ENCODE data around the gene LYAR. TPM values are rescaled to one million over a fixed set of nuclear protein-coding genes. Genes with fewer than 3 reads are reported as not detected.
A peak's percentile ranks its signal among the peaks of the same experiment; 100 is the strongest.

Gene LYAR
- total and polyA plus RNA-seq, 10 of the 15 experiments (the other 5 are each of a cell fraction or from before 2014, with no cell fraction given): 18.3 to 85.4 (median 40.1) TPM

DNA sequence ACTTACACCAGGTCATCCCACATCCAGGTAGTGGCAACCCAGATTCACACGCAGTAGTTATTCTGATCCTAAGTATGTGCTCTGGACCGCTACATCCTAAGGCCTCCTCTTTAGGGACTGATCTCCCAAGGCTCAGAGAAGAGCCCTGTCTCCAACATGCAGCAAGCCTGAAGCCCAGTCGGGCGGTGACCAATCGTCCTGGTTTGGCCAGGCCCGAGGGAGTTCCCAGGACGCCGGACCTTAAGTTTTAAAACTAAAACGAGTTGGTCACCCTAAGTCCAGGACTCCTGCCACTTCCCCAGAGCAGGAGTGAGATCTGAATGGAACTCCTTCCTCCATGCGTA, 385 bp downstream of the LYAR start (continued):
- TF ChIP-seq, protein P1, sequence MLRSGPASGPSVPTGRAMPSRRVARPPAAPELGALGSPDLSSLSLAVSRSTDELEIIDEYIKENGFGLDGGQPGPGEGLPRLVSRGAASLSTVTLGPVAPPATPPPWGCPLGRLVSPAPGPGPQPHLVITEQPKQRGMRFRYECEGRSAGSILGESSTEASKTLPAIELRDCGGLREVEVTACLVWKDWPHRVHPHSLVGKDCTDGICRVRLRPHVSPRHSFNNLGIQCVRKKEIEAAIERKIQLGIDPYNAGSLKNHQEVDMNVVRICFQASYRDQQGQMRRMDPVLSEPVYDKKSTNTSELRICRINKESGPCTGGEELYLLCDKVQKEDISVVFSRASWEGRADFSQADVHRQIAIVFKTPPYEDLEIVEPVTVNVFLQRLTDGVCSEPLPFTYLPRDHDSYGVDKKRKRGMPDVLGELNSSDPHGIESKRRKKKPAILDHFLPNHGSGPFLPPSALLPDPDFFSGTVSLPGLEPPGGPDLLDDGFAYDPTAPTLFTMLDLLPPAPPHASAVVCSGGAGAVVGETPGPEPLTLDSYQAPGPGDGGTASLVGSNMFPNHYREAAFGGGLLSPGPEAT (IDR thresholded peaks at IDR 0.05; ENCODE audit: low read depth): no peak
- TF ChIP-seq TCF12 (IDR thresholded peaks at IDR 0.05; ENCODE audit: low read depth, low read length) (no peak), BACH1 (IDR thresholded peaks at IDR 0.05; ENCODE audit: borderline replicate concordance) (no peak), SMAD1 (IDR thresholded peaks at IDR 0.05; ENCODE audit: low read depth, partially characterized antibody) (no peak), CBFB (IDR thresholded peaks at IDR 0.05; ENCODE audit: low read depth) (no peak), RFX5 (IDR thresholded peaks at IDR 0.05; ENCODE audit: low read depth, low read length) (no peak)

GRCh38 chr4:4289055-4289454, 899 bp downstream of the LYAR start:
- RAD21 ChIA-PET (ENCODE audit: unreplicated experiment): no interaction called here
- H3K79me2 ChIP-seq (ENCODE audit: control insufficient read depth, insufficient read depth, low read length): peaks cover 45% of the 10 kb centered on the region
- WGBS (ENCODE audit: insufficient coverage, insufficient replicate concordance, low lambda C conversion rate, missing lambda C conversion rate): 2% methylated on average over 3 of the region's 3 CpGs
- H3K27me3 ChIP-seq (replicated peaks in 1 of 2; ENCODE audit: control insufficient read depth in 2 of 2, insufficient read depth in 2 of 2, low read length in 1 of 2): no peaks in the 10 kb centered on the region
- CTCF ChIA-PET: no interaction called here
- peaks cover 6% of the 10 kb centered on the region for H3K4me1 ChIP-seq (ENCODE audit: control insufficient read depth, insufficient read depth, low read length)
- H3K9me3 ChIP-seq (replicated peaks; ENCODE audit: control insufficient read depth, insufficient read depth, low read length): no peaks in the 10 kb centered on the region
- intact Hi-C loops (cut with micrococcal nuclease; ENCODE audit: unreplicated experiment): no loop called here
- POLR2A ChIA-PET: interaction anchor here (0.6 kb wide), 1 partner anchor 8 kb away, joined by 5 read pairs; no protein-coding TSS in a partner anchor
- no peak for TF ChIP-seq NRF1 (conservative IDR thresholded peaks at IDR 0.05; ENCODE audit: low read depth, low read length)
- no peak for TF ChIP-seq YY1 (IDR thresholded peaks at IDR 0.05; ENCODE audit: low read depth, low read length)
- TF ChIP-seq CEBPB (IDR thresholded peaks at IDR 0.05; ENCODE audit: borderline replicate concordance in 1 of 2, low read depth in 2 of 2, low read length in 2 of 2): no peak
- peak overlapping the region; percentile 77 for H3K4me2 ChIP-seq (ENCODE audit: control insufficient read depth, insufficient read depth)
- H3K9ac ChIP-seq (ENCODE audit: control insufficient read depth, insufficient read depth, low read length): peak overlapping the region; percentile 86
- in situ Hi-C loops (cut with MboI): no loop called here
- DNase-seq (ENCODE audit: low read depth, low spot score): no peak
- H3K27ac ChIP-seq (ENCODE audit: control insufficient read depth, insufficient read depth): peak overlapping the region; percentile 71
- H3K36me3 ChIP-seq (ENCODE audit: control insufficient read depth in 2 of 2, insufficient read depth in 2 of 2, low read length in 1 of 2): peaks cover 0 to 6% of the 10 kb centered on the region in 2 experiments; a peak in 1 of 4 replicates
- FAIRE-seq: no peak
- H3K4me3 ChIP-seq: peak overlapping the region; percentile 78
- ATAC-seq: peak; percentile 3
- SMC1A ChIA-PET (ENCODE audit: uncharacterized antibody, unreplicated experiment): no interaction called here
- BruUV-seq (replicated peaks): no TSS peak
- H2AFZ ChIP-seq (ENCODE audit: control insufficient read depth, low read depth, low read length): no peak overlapping the region
- no peaks in the 10 kb centered on the region for H4K20me1 ChIP-seq (ENCODE audit: control insufficient read depth, insufficient read depth)
